Umbilical cord (tissue), 1 donor: ENCODE results near the gene PIK3C2B. TPM values are rescaled to one million over a fixed set of nuclear protein-coding genes. Genes with fewer than 3 reads are reported as not detected.

Experiments used
- total RNA-seq: library from RNA; depleted of rRNA; stranded (reverse); fragments of >200 nt; gene quantifications from one replicate; pipeline ENCODE4 v1.2.3, GENCODE V29; 2014; ENCODE audit warnings: low replicate concordance; ENCODE audit not compliant: insufficient read depth

The PIK3C2B gene
- total RNA-seq, 1 donor from 2014 or later: 7.7 TPM

Other genes with a start within 250 kb of the PIK3C2B start
- gene PLEKHA6, start 134.9 kb downstream of the PIK3C2B start, total RNA-seq: 4.3 TPM
- gene PPP1R15B, start 83.0 kb downstream of the PIK3C2B start, total RNA-seq: 42.4 TPM
- 58.7 TPM for gene MDM4, start 21.6 kb upstream of the PIK3C2B start, total RNA-seq
- gene LRRN2, start 190.9 kb upstream of the PIK3C2B start, total RNA-seq: 3.9 TPM